ENCODE results near the gene CHMP1A. TPM values are rescaled to one million over a fixed set of nuclear protein-coding genes. Genes with fewer than 3 reads are reported as not detected.

The CHMP1A gene
- total and polyA plus RNA-seq, 2 of the 8 experiments (the other 6 are each of a cell fraction or from before 2014, with no cell fraction given), result 64.4 to 75.8 TPM

- H3K18ac ChIP-seq (ENCODE audit: extremely low read depth, low read length), result peak overlapping the region; percentile 64; the same call in 1 of the 2 replicates
- peaks cover 0 to 23% (median 16%) of the 10 kb centered on the region in 4 experiments; a peak in 7 of 8 replicates for H3K36me3 ChIP-seq (ENCODE audit: control insufficient read depth in 2 of 4, insufficient read depth in 4 of 4, low read length in 3 of 4)
- peaks cover 11 to 18% of the 10 kb centered on the region in 2 experiments for H3K9me3 ChIP-seq (ENCODE audit: insufficient read depth in 2 of 2, low read depth in 1 of 2, low read length in 1 of 2)
- H2BK5ac ChIP-seq (ENCODE audit: low read depth, low read length), result 0 out of 2 replicates have a peak overlapping the region, but pooled peaks have one; percentile 61
- H3K79me2 ChIP-seq (ENCODE audit: control insufficient read depth in 1 of 2, insufficient read depth in 2 of 2, low read length in 2 of 2), result peaks cover 0 to 11% of the 10 kb centered on the region in 2 experiments; a peak in 1 of 4 replicates
- H2BK12ac ChIP-seq (ENCODE audit: low read depth, low read length), result peak overlapping the region; percentile 12; the same call in 1 of the 2 replicates
- H4K8ac ChIP-seq (ENCODE audit: extremely low read depth, insufficient read depth, low read length), result peak overlapping the region; percentile 86; the same call in 1 of the 2 replicates
- POLR2A ChIA-PET (ENCODE audit: partially characterized antibody), result interaction anchor here (0.6 to 4.8 kb wide), 12 partner anchors 8 to 186 kb away, joined by 3 to 59 read pairs (median 4); partner anchors contain the start of genes CHMP1A, SPATA2L, SPATA33 and TCF25
- peaks cover 6% of the 10 kb centered on the region; the same call in 1 of the 2 replicates for H3K23me2 ChIP-seq (ENCODE audit: low read depth, low read length)
- H3K14ac ChIP-seq (ENCODE audit: insufficient read length), result no peak overlapping the region
- peak overlapping the region; percentile 46 for H3K4ac ChIP-seq (replicated peaks; ENCODE audit: insufficient read length, low read depth, low read length)
- peaks cover 0 to 12% of the 10 kb centered on the region in 2 experiments for H4K20me1 ChIP-seq (replicated peaks in 1 of 2; ENCODE audit: control insufficient read depth in 1 of 2, insufficient read depth in 2 of 2, low read length in 2 of 2)
- H4K5ac ChIP-seq (ENCODE audit: insufficient read length, low read depth, low read length), result peak overlapping the region; percentile 27
- H2BK15ac ChIP-seq (ENCODE audit: low read length), result no peak overlapping the region; the same call in 1 of the 2 replicates
- H3K23ac ChIP-seq (ENCODE audit: insufficient read length), result no peak overlapping the region
- DNase-seq (ENCODE audit: low read depth in 1 of 2, low spot score in 2 of 2) (no peak), FAIRE-seq (no peak)
- CTCF ChIA-PET (ENCODE audit: partially characterized antibody), result interaction anchor here (1.0 to 2.6 kb wide), 3 partner anchors 8 to 16 kb away, joined by 5 to 16 read pairs (median 5); no protein-coding TSS in a partner anchor
- 45% methylated on average over 30 of the region's 42 CpGs; no CpG with 5 or more reads in 1 of the 2 experiments for WGBS, 2 experiments (ENCODE audit: extremely low coverage in 1 of 2, insufficient coverage in 1 of 2, insufficient read length in 1 of 2, insufficient replicate concordance in 2 of 2, low coverage in 1 of 2, low lambda C conversion rate in 2 of 2, missing lambda C conversion rate in 1 of 2)
- peak overlapping the region; percentile 81 to 82 for H3K4me2 ChIP-seq (ENCODE audit: insufficient read depth in 1 of 2, low read depth in 2 of 2, low read length in 2 of 2)
- peak overlapping the region; percentile 51 for H3K27ac ChIP-seq (ENCODE audit: low read depth, low read length)
- no peak overlapping the region for H2AFZ ChIP-seq (ENCODE audit: low read length)
- H4K91ac ChIP-seq (replicated peaks; ENCODE audit: insufficient read length, low read length), result peak overlapping the region; percentile 84
- peak overlapping the region; percentile 48 for H2AK5ac ChIP-seq (ENCODE audit: low read depth, low read length)
- H2BK120ac ChIP-seq (replicated peaks; ENCODE audit: low read depth, low read length), result no peak overlapping the region
- peak overlapping the region; percentile 69 to 93 (median 84) for H3K4me3 ChIP-seq (ENCODE audit: extremely low read depth in 1 of 4, insufficient read depth in 2 of 4, low read depth in 3 of 4, low read length in 4 of 4)
- H2BK20ac ChIP-seq (ENCODE audit: low read length), result no peak overlapping the region
- peak overlapping the region; percentile 70 for H3K56ac ChIP-seq (replicated peaks; ENCODE audit: insufficient read length, low read depth, low read length)
- H3K27me3 ChIP-seq (replicated peaks in 1 of 4; ENCODE audit: control insufficient read depth in 3 of 4, extremely low read depth in 1 of 4, insufficient read depth in 3 of 4, low read length in 3 of 4), result no peaks in the 10 kb centered on the region
- H3K9ac ChIP-seq (replicated peaks in 1 of 4; ENCODE audit: extremely low read depth in 1 of 4, low read depth in 3 of 4, low read length in 3 of 4), result peak overlapping the region in 3 of 4 experiments; percentile 56 to 85 (median 76); a peak in 6 of 7 replicates
- peaks cover 0 to 7% (median 2%) of the 10 kb centered on the region in 4 experiments; a peak in 4 of 7 replicates for H3K4me1 ChIP-seq (replicated peaks in 1 of 4; ENCODE audit: control insufficient read depth in 3 of 4, insufficient read depth in 4 of 4, low read length in 3 of 4)
- H3K79me1 ChIP-seq (ENCODE audit: low read depth, low read length), result peaks cover 11% of the 10 kb centered on the region
- TF ChIP-seq MAX (IDR thresholded peaks at IDR 0.05) (peak; percentile 87), GTF2F1 (IDR thresholded peaks at IDR 0.05; ENCODE audit: borderline replicate concordance, low read depth, low read length) (no peak), E2F6 (IDR thresholded peaks at IDR 0.05) (peak; percentile 77), KDM1A (IDR thresholded peaks at IDR 0.05; ENCODE audit: borderline replicate concordance, low read length) (no peak), SAP30 (IDR thresholded peaks at IDR 0.05; ENCODE audit: insufficient read depth, insufficient replicate concordance, low read length) (peak; percentile 67), ASH2L (IDR thresholded peaks at IDR 0.05; ENCODE audit: low read length) (peak; percentile 11), KDM4A (IDR thresholded peaks at IDR 0.05; ENCODE audit: low read depth, low read length, severe bottlenecking) (peak; percentile 41), JUND (IDR thresholded peaks at IDR 0.05; ENCODE audit: low read length) (no peak)
Measured at GRCh38 chr16:89687092-89687940, 29.8 kb upstream of the CHMP1A start.

All from H1 (cell line).